Measurements from ENCODE around the gene CRADD.

CRADD gene

GRCh38 chr12:93723568-93723930 is 46.4 kb downstream of the CRADD start:
- no peak for DNase-seq (ENCODE audit: low read depth)
- no peak overlapping the region for H3K4me3 ChIP-seq (ENCODE audit: low read length)
- TF ChIP-seq CTCF (conservative IDR thresholded peaks at IDR 0.05; ENCODE audit: low read length): no peak

- no peak overlapping the region for H3K4me3 ChIP-seq (ENCODE audit: low read length)
- DNase-seq (ENCODE audit: low read depth): no peak
- TF ChIP-seq CTCF (conservative IDR thresholded peaks at IDR 0.05; ENCODE audit: low read length): no peak
These were observed 48.4 kb downstream of the CRADD start for GRCh38 chr12:93725531-93725930.

GRCh38 chr12:93727195-93727811 is 50.1 kb downstream of the CRADD start:
- H3K4me3 ChIP-seq (ENCODE audit: low read length): no peak overlapping the region
- no peak for DNase-seq (ENCODE audit: low read depth)

GRCh38 chr12:93727911-93728310 is 50.7 kb downstream of the CRADD start:
- TF ChIP-seq CTCF (conservative IDR thresholded peaks at IDR 0.05; ENCODE audit: low read length): no peak
- no peak overlapping the region for H3K4me3 ChIP-seq (ENCODE audit: low read length)
- DNase-seq (ENCODE audit: low read depth): no peak

More at GRCh38 chr12:93727195-93727811, 50.1 kb downstream of the CRADD start:
- TF ChIP-seq CTCF (conservative IDR thresholded peaks at IDR 0.05; ENCODE audit: low read length): no peak

- no peak for DNase-seq (ENCODE audit: low read depth)
- H3K4me3 ChIP-seq (ENCODE audit: low read length): no peak overlapping the region
- no peak for TF ChIP-seq CTCF (conservative IDR thresholded peaks at IDR 0.05; ENCODE audit: low read length)
These were observed 52.8 kb downstream of the CRADD start for GRCh38 chr12:93729934-93730333.

GRCh38 chr12:93733358-93733757 is 56.2 kb downstream of the CRADD start:
- H3K4me3 ChIP-seq (ENCODE audit: low read length): no peak overlapping the region
- TF ChIP-seq CTCF (conservative IDR thresholded peaks at IDR 0.05; ENCODE audit: low read length): no peak
- no peak for DNase-seq (ENCODE audit: low read depth)

GRCh38 chr12:93733928-93734327 is 56.8 kb downstream of the CRADD start:
- TF ChIP-seq CTCF (conservative IDR thresholded peaks at IDR 0.05; ENCODE audit: low read length): no peak
- no peak overlapping the region for H3K4me3 ChIP-seq (ENCODE audit: low read length)
- DNase-seq (ENCODE audit: low read depth): no peak
